NCI-H1105 (cell line): ENCODE data around the gene TIAL1.
"Not testable (repeated sequence)": the region's sequence is repeated elsewhere in the genome, so short reads cannot be mapped to it uniquely, and the experiment has no call there.

ENCODE experiments used
- DNase-seq: peaks from one replicate; lab custom pipeline; 2025; lab: John Stamatoyannopoulos, UW

TIAL1 gene

DNA sequence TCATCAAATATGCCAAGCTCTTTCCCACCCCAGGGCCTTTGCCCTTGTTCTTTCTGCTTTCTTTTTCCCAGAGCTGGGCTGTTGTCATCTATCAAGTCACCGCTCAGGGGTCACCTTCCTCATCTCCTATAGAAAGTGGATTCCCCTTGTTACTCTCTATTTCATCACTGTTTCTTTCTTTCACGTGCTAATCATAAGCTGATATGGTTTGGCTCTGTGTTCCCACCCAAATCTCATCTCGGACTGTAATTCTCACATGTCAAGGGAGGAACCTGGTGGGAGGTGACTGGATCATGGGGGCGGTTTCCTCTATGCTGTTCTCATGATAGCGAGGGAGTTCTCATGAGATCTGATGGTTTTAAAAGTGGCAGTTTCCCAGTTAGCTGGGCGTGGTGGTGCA, 17.0 kb upstream of the TIAL1 start:
- no peak for DNase-seq

DNA sequence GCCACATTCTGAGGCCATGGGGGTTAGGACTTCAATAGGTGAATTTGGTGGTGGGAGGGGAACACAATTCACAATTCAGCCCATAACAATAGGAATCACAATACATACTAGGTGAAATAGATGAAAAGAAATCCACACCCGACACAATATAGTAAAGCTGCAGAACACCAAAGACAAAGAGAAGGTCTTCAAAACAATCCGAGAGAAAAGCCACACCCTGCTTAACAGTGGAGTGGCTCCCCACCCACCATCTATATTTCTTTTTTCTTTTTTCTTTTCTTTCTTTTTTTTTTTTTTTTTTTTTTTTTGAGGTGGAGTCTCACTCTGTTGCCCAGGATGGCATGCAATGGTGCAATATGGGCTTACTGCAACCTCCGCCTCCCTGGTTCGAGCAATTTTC, 14.7 kb upstream of the TIAL1 start:
- DNase-seq, result no peak

DNA sequence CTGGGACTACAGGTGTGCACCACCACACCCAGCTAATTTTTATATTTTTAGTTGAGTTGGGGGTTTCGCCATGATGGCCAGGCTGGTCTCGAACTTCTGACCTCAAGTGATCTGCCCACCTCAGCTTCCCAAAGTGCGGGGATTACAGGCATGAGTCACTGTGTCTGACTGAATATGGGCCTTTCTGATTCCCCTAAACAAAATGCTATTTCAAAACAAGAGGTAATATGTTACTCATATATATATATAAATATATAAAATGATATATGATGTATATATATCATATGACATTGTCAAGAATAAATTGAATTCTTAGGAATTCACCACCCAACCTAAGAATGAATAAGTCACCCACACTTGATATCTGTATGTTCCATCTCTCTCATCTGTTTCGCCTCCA, 12.8 kb upstream of the TIAL1 start:
- DNase-seq, result no peak

DNA sequence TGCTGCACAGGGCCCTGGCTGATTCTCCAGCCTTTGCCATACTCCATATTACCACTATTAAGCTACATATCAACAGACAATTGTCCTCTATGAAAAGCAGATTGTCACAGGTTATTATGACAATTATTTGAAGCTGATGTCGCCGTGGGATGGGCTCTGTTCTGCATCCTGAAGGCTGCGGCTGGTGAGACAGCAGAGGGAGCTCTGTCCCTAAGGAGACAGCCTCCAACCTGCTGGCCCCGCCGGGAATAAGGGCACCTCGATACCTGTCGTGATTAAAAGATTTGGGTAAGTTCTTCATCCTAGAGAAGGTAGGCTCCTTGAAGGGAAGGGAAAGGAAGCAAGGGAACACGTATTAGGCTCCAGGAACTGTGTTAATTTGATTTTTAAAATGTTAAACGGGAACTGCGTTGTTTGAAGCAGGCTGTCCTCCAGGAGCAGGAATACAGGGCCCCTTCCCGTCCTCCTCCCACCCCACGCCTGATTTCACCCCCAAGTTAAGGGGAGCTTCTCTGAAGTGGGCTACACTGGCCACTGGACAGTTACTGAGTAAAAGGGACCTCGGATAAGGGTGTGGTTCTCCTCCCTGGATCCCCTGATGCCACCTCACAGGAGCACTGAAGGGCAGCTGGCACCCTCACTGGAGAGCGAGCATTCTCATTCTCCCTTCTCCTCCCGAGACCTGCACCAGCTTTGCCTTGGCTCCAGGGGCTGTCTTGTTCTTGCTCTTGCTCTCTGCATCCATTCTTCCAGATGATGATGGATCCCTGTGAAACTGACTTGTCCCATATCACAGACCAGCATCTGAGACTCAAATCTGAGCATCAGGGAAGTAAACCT, 11.8 kb upstream of the TIAL1 start:
- DNase-seq, result no peak

DNA sequence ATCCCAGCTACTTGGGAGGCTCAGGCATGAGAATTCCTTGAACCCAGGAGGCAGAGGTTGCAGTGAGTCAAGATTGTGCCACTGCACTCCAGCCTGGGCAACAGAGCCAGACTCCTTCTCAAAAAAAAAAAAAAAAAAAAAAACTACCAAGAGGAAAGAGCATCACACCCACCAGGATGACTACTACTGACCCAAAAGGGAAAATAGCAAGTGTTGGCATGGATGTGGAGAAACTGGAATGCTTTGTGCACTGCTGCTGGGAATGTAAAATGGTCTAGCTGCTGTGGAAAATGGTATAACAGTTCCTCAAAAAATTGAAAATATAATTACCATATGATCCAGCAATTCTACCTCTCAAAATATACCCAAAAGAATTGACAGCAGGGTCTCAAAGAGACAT, 7.7 kb upstream of the TIAL1 start:
- no peak for DNase-seq

DNA sequence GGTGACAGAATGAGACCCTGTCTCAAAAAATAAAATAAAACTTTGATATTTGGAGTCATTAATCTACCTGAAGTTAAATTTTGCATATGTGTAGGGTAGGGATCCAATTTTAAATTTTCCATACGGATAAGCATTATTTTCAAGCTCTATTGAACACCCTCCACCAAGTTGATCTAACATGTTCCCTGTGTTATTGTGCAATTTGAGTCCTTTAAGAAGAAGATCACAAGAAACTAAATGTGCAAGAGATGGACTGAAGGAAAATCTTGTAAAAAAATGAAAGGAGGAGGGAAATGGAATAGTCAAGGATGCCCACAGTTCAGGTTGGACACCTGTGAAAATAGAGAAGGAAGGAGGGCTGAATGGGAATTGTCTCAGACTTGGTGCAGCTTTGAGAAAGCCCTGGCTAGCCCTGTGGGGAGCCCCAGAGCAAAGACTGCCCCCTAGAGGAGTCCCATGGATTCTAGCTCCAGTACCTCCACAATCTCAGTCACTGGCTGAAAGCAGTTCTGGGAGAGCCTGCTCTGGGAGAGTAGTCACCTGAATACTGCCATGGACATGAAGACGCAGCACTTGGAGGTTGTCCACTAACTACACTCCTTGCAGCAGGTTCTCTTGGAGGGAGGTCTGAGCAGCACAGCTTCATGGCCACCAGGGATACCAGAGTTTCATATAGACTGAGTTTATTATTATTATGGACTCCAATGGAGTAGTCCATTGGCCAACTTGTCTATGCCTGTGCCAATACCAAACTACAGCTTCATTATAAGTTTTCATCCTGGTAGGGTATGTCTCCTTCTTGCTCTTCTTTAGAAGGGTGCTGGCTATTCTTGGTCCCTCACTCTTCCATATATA, 5.7 kb upstream of the TIAL1 start:
- no peak for DNase-seq

DNA sequence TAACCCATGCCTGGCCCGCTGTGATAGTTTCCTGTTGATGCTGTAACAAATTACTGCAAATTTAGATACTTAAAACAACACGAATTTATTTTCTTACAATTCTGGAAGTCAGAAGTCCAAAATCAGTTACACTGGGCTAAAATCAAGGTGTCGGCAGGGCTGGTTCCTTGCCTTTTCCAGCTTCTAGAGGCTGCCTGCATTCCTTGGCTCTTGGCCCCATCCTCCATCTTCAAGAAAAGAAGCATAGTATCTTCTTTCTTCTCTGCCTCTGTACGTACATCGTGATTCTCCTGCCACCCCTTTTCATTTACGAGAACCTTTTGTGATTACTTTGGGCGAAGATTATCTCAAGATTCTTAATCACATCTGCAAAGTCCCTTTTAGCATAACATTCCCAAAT, 1.6 kb upstream of the TIAL1 start:
- no peak for DNase-seq

DNA sequence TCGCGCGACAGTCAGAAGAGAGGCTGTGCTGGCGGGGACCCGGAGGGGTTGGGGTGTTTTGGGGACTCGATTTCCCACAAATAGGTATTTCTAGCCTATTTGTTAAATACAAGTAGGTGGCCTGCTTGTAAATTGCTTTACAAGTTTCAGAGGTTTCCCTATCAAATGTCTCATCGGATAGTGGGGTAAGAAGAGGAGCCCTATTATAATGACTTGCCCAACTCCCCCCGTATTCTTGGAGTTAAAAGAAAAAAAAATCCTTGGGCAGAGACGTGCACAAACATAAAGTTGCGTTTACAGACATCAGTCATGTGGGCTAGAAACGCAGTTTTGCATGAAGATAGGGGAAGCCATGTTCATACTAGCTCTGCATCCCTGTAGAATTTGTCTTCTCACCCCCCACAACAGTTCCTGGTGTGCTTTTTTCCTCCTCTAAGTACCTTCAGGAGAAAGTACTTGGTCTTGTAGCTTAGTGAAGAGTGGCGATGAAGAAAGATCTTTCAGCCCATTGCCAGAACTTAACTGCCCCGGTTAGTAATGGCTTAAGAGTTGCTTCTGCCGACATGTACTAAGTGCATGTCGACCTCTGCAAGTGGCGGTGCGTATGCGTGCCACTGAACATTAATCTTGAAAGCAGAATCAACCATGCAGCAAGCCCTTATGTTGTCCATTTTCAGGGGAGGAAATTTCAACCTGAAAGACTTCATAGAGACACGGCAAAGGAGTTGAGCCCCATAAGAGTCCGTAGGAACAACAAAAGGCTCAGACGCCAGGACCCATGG, 832 bp upstream of the TIAL1 start:
- DNase-seq, result no peak

DNA sequence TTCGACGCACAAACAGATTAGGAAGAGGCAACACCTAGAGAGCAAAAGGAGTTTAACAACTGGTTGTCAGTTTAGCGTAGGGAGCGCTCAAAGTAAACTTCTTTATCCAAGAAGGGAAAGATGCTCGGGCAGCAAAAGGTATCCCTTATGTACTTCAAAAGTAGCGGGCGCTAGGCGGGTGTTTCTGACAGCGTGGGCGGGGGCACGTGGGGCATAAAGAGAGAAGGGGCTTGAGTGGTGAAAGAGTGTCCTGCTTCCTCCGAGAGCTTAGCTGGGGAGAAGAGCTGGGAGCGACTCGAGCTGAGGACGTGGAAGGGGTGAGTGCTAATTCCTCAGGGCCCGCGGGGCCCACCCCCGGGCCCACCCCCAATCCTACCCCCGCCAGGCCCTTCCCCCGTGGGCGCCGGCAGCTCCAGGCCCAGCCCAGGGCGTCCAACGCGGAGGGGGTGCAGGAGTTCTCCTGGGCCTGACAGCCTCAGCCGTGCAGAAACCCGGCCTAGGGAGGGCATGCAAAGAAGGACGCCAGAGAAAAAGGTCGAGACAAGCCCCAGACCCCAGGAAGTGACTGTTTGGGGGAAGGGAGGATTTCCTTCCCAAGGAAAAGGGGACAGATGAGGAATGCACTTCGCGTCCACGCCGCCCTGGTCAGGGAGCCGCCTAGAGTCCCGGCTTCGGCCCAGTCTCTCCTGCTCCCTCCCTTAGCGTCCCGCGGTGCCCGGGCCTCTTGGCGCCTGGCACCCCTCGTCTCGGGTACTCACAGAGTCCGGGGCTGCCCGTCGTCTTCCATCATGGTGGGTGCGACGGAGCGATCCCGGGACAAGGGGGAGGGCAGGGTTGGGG, 868 bp downstream of the TIAL1 start:
- DNase-seq, result no peak

DNA sequence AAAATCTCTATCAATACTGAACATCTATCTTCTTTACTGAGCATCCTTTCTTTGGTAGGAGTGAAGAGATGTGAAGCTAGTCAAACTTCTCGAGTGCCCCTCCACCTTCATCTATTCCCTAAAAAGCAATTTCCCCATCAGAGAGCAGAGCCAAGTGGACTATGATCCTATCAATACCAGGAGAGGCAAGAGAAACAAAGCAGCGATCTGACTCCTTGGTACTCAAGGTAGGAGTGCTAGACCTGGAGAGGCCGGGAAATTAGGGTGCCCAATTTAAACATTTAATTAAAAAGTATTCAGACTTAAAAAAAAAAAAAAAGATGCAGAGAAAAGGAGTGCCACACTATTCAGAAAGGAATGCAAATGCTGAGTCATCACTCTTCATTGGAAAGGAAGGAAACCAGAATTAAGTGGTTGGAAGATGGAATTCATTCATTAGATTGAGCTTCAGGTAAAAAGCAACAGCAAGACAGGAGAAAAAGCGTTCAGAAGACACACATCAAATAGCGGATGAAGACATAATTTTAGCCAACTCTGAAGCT, 1.6 kb downstream of the TIAL1 start:
- DNase-seq, result no peak

DNA sequence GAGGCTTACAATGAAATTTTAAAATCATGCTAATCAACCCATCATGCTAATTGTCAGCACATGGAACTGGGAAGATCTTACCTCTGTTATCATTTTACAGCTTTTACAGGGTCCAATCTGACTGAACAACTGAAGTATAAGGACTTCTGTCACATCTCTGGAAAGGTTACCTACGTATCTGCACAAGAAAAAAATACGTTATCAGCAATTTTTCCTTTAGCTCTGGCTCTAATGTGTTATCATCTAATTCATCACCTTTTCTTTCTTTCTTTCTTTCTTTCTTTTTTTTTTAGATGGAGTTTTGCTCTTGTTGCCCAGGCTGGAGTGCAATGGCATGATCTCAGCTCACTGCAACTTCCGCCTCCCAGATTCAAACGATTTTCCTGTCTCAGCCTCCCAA, 8.7 kb downstream of the TIAL1 start:
- DNase-seq, result no peak

DNA sequence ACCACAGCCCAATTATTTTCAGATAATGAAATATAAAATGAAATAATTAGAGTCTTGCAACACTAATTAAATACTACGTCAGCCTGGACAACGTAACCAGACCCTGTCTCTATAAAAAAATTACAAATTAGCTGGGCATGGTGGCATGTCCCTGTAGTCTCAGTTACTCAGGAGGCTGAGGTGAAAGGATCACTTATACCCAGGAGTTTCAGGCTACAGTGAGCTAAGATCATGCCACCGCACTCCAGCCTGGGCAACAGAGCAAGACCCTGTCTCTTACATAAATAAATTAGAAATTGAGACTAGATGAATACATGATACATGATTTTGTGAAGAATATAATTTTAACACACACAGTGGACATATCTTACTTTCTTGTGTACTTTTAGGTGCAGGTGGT, 18.4 kb downstream of the TIAL1 start:
- no peak for DNase-seq

DNA sequence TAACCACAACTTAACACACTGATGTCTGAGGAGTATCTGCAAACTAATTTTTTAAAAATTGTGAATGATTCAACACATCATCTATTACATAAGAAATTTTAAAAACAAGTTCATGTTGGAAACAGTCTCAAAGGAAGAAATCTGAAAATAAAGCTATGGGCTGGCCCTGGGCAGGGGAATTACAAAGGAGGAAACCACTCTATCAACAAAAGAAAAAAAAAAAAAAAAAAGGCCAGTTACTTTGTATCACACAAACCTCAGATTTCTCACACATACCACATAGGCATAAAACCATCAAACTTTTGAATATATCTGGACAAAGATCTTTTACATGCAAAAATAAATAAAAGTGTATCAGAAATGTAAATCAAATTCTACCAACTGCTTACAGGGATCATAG, 20.8 kb downstream of the TIAL1 start:
- DNase-seq, result no peak

DNA sequence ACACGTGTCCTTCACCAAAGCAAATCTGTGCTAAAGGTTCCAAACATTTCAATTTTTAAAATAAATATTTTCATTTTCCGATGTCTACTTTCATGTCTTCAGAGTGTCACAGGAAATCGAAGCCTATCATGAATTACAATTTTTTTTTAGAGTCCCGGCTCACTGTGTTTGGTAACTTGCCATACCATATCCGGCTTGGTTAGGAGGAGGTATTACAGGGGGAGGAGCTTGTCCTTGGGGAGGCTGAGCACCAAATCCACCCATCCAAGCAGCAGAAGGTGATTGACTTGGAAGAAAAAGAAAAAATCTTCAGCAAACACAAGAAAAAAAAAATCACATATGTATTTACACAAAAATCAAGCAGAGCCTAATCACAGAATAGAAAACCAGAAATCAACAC, 21.3 kb downstream of the TIAL1 start:
- DNase-seq, result no peak

DNA sequence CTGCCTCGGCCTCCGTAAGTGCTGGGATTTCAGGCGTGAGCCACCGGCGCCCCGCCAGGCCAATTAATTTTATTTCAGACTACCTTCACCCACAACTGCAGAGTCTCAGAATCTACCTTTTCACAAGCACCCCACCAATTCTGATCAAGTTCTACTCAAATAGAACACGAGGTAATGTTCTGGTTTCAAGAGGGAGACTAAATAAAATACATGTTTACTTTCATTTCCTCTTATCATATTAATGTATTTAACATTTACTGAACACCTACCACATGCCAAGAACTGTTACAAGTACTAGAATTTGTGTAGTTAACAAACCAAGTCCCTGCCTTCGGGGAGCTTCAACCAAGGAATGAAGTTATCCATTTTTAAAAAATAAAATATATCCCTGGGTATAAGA, 28.8 kb downstream of the TIAL1 start:
- DNase-seq, result no peak

DNA sequence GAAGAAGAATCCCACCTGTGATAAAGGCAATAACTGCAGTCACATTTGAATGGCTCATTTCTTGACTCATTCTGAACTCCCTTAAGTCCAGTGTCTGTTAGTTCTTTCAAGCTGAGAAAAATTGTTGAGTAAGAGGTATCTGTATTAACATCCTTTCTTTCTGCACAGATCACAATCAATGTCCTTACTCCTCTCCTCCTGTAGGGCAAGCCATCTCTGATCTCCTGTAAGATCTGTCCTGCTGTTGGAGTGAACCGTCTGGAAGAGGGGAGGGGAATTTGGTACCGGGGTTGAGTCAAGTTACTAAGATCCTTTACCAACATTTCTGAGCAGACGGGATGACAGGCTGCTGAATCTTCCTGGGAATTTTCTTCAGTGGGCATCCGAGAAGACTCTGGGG, 34.7 kb downstream of the TIAL1 start:
- DNase-seq, result no peak

DNA sequence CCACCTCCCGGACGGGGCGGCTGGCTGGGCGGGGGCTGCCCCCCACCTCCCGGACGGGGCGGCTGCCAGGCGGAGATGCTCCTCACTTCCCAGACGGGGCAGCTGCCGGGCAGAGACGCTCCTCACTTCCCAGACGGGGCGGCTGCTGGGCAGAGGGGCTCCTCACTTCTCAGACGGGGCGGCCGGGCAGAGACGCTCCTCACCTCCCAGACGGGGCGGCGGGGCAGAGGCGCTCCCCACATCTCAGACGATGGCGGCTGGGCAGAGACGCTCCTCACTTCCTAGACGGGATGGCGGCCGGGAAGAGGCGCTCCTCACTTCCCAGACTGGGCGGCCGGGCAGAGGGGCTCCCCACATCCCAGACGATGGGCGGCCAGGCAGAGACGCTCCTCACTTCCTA, 37.3 kb downstream of the TIAL1 start:
- not testable (repeated sequence) for DNase-seq

DNA sequence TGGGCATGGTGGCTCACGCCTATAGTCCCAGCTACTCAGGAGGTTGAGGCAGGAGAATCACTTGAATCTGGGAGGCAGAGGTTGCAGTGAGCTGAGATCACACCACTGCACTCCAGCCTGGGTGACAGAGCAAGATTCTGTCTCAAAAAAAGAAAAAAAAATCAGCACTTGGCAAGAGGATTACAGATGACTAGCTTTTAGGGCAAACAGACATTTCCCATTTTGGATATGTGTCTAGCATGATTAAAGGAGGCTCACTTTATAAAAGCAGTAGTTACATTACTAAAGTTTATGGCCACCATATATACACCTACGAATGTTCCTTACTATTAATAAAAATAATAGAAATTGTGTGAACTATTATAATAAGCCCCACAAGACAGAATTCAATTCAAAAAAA, 40.7 kb downstream of the TIAL1 start:
- not testable (repeated sequence) for DNase-seq

DNA sequence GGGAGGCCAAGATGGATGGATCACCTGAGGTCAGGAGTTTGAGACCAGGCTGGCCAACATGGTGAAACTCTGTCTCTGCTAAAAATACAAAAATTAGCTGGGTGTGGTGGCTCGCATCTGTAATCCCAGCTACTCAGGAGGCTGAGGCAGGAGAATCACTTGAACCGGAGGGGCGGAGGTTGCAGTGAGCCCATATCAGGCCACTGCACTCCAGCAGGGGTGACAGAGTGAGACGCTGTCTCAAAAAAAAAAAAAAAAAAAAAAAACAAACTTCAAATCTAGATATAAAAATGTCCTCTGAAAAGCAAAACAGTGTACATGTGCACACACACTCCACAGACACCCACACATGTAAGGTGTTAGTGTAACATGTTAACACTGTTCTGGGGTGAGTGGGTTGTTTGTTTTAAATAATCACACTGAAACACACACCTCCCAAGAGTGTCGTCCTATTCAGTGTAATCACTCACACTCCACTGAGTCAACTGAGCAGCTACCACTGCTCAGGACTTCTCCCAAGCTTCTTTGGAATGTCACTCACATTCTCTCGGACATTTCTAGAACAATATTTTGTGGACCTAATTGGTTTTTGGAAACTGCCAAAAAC, 41.5 kb downstream of the TIAL1 start:
- no peak for DNase-seq

DNA sequence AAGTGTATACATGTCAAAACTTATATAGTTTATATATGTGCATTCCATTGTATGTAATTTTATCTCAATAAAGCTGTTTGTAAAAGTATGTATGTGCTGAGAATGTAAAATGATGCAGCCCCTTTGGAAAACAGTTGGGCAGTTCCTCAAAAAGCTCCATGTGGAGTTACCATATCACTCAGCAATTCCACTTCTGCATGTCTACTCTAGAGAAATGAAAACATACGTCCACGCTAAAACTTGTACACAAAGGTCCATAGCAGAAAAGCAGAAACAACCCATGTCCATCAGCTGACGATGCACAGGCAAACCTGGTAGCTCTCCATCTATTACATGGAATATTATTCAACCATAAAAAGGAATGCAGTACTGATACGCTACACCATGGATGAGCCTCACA, 45.9 kb downstream of the TIAL1 start:
- no peak for DNase-seq
